WTC11 (cell line): ENCODE data around the gene CNKSR3. TPM values are rescaled to one million over a fixed set of nuclear protein-coding genes. Genes with fewer than 3 reads are reported as not detected.

Experiments used
- ATAC-seq: fragments of 200-7000 bp; cut with Tn5 transposase; 2 replicates; pipeline ENCODE4 v1.10.0; 2021; ENCODE audit warnings: mild to moderate bottlenecking, moderate library complexity
- CTCF ChIA-PET: fragments of 300-600 bp; sonication (Branson Sonifier 250); formaldehyde crosslinking; loops from one replicate; lab custom pipeline; 2021; ENCODE audit warnings: antibody characterized with exemption; lab: Charles Lee
- POLR2A ChIA-PET: fragments of 350-600 bp; sonication (Branson Sonifier 250); formaldehyde crosslinking; loops from one replicate; lab custom pipeline; 2021; ENCODE audit warnings: antibody characterized with exemption; lab: Charles Lee
- DNase-seq: peaks from one replicate; pipeline ENCODE4 v3.0.0; 2021; ENCODE audit warnings: low spot score
- H3K27ac Mint-ChIP-seq: 2 replicates; pipeline ENCODE4 v1.8.0; 2021; ENCODE audit warnings: mixed read lengths
- H3K27me3 Mint-ChIP-seq: 2 replicates; pipeline ENCODE4 v1.8.0; 2021; ENCODE audit warnings: low read depth, mild to moderate bottlenecking, moderate library complexity, mixed read lengths
- H3K36me3 Mint-ChIP-seq: 2 replicates; pipeline ENCODE4 v1.8.0; 2021; ENCODE audit warnings: mixed read lengths
- H3K4me1 Mint-ChIP-seq: 2 replicates; pipeline ENCODE4 v1.8.0; 2022; ENCODE audit warnings: mixed read lengths
- H3K4me3 Mint-ChIP-seq: 2 replicates; pipeline ENCODE4 v1.8.0; 2021; ENCODE audit warnings: mild to moderate bottlenecking, moderate library complexity, mixed read lengths
- H3K9me3 Mint-ChIP-seq: 2 replicates; pipeline ENCODE4 v1.8.0; 2021; ENCODE audit warnings: mixed read lengths
- CBFB ChIP-seq: sonication (generic); formaldehyde crosslinking; IDR thresholded peaks from 2 replicates; pipeline ENCODE4 v1.8.1; 2022; ENCODE audit warnings: mild to moderate bottlenecking, low read depth, missing genetic modification reagents
- CREB1 ChIP-seq: sonication (generic); formaldehyde crosslinking; IDR thresholded peaks from 2 replicates; pipeline ENCODE4 v1.8.0; 2023; ENCODE audit warnings: mild to moderate bottlenecking, missing genetic modification reagents
- E2F1 ChIP-seq: sonication (generic); formaldehyde crosslinking; IDR thresholded peaks from 2 replicates; pipeline ENCODE4 v1.8.0; 2022; ENCODE audit warnings: mild to moderate bottlenecking, missing genetic modification reagents
- E2F4 ChIP-seq: sonication (generic); formaldehyde crosslinking; IDR thresholded peaks from 2 replicates; pipeline ENCODE4 v1.8.1; 2022; ENCODE audit warnings: low read depth, mild to moderate bottlenecking, moderate library complexity, missing genetic modification reagents, borderline replicate concordance
- ESRRA ChIP-seq: sonication (generic); formaldehyde crosslinking; IDR thresholded peaks from 2 replicates; pipeline ENCODE4 v1.8.1; 2022; ENCODE audit warnings: mild to moderate bottlenecking, missing genetic modification reagents, borderline replicate concordance
- FOXP4 ChIP-seq: sonication (generic); formaldehyde crosslinking; IDR thresholded peaks from 2 replicates; pipeline ENCODE4 v1.8.0; 2022; ENCODE audit warnings: mild to moderate bottlenecking, missing genetic modification reagents
- IRF1 ChIP-seq: sonication (generic); formaldehyde crosslinking; IDR thresholded peaks from 2 replicates; pipeline ENCODE4 v1.8.0; 2023; ENCODE audit warnings: missing genetic modification reagents
- IRF2 ChIP-seq: sonication (generic); formaldehyde crosslinking; IDR thresholded peaks from 2 replicates; pipeline ENCODE4 v1.8.0; 2022; ENCODE audit warnings: low read depth, missing genetic modification reagents, borderline replicate concordance
- KAT7 ChIP-seq: sonication (generic); formaldehyde crosslinking; IDR thresholded peaks from 2 replicates; pipeline ENCODE4 v1.8.1; 2023; ENCODE audit warnings: missing genetic modification reagents, mild to moderate bottlenecking, borderline replicate concordance
- MLX ChIP-seq: sonication (generic); formaldehyde crosslinking; IDR thresholded peaks from 2 replicates; pipeline ENCODE4 v1.8.1; 2023; ENCODE audit warnings: mild to moderate bottlenecking, missing genetic modification reagents, moderate library complexity
- NR1H2 ChIP-seq: sonication (generic); formaldehyde crosslinking; IDR thresholded peaks from 2 replicates; pipeline ENCODE4 v1.9.0; 2021; ENCODE audit warnings: mild to moderate bottlenecking, moderate library complexity, missing genetic modification reagents
- NR2C2 ChIP-seq: sonication (generic); formaldehyde crosslinking; IDR thresholded peaks from 2 replicates; pipeline ENCODE4 v1.8.0; 2022; ENCODE audit warnings: mild to moderate bottlenecking, missing genetic modification reagents
- NR3C1 ChIP-seq: sonication (generic); formaldehyde crosslinking; conservative IDR thresholded peaks from 2 replicates; pipeline ENCODE4 v1.8.1; 2023; ENCODE audit warnings: low read depth, mild to moderate bottlenecking, missing genetic modification reagents
- OVOL2 ChIP-seq: fragments of 250-450 bp; sonication (Bioruptor Pico); IDR thresholded peaks from 2 replicates; pipeline ENCODE4 v1.9.0; 2021; ENCODE audit warnings: mild to moderate bottlenecking, borderline replicate concordance
- RELA ChIP-seq: sonication (generic); formaldehyde crosslinking; IDR thresholded peaks from 2 replicates; pipeline ENCODE4 v1.8.1; 2022; ENCODE audit warnings: missing genetic modification reagents, mild to moderate bottlenecking, borderline replicate concordance
- TCF7 ChIP-seq: sonication (generic); formaldehyde crosslinking; IDR thresholded peaks from 2 replicates; pipeline ENCODE4 v1.8.0; 2022; ENCODE audit warnings: mild to moderate bottlenecking, low read depth, missing genetic modification reagents, moderate library complexity
- TEAD1 ChIP-seq: sonication (generic); formaldehyde crosslinking; IDR thresholded peaks from 2 replicates; pipeline ENCODE4 v1.8.0; 2022; ENCODE audit warnings: mild to moderate bottlenecking, missing genetic modification reagents
- ZMAT4 ChIP-seq: fragments of 250-450 bp; sonication (Bioruptor Pico); IDR thresholded peaks from 2 replicates; pipeline ENCODE4 v1.9.0; 2021; ENCODE audit warnings: mild to moderate bottlenecking
- ZNF219 ChIP-seq: sonication (generic); formaldehyde crosslinking; IDR thresholded peaks from 2 replicates; pipeline ENCODE4 v1.8.0; 2023; ENCODE audit warnings: missing genetic modification reagents, mild to moderate bottlenecking, borderline replicate concordance
- ZNF263 ChIP-seq: sonication (generic); formaldehyde crosslinking; IDR thresholded peaks from 2 replicates; pipeline ENCODE4 v1.8.1; 2022; ENCODE audit warnings: low read depth, mild to moderate bottlenecking, moderate library complexity, missing genetic modification reagents
- ZNF281 ChIP-seq: sonication (generic); formaldehyde crosslinking; IDR thresholded peaks from 2 replicates; pipeline ENCODE4 v1.8.0; 2023; ENCODE audit warnings: mild to moderate bottlenecking, missing genetic modification reagents
- total RNA-seq: library from RNA; stranded (reverse); gene quantifications from 3 replicates; pipeline ENCODE4 v1.2.3, GENCODE V29; 2021

Gene CNKSR3
- total RNA-seq, 1 experiment from 2014 or later: 5.7 TPM

GRCh38 chr6:154395316-154395715 lies 115.2 kb downstream of the CNKSR3 start:
- Mint-ChIP-seq H3K9me3 (no peaks in the 10 kb centered on the region; the same call in 1 of the 2 replicates), H3K27me3 (no peaks in the 10 kb centered on the region; the same call in 1 of the 2 replicates), H3K4me3 (no peak overlapping the region), H3K36me3 (no peaks in the 10 kb centered on the region), H3K27ac (no peak overlapping the region), H3K4me1 (peaks cover 9% of the 10 kb centered on the region)
- POLR2A ChIA-PET: no interaction called here
- ATAC-seq: no peak
- DNase-seq: no peak
- TF ChIP-seq NR2C2 (CRISPR knock-in tag) (no peak), ZNF219 (CRISPR knock-in tag) (no peak), IRF2 (CRISPR knock-in tag) (no peak), ZNF281 (CRISPR knock-in tag) (no peak), IRF1 (CRISPR knock-in tag) (no peak), CBFB (CRISPR knock-in tag) (no peak), NR3C1 (CRISPR knock-in tag) (no peak), CREB1 (CRISPR knock-in tag) (no peak), KAT7 (no peak), ZNF263 (CRISPR knock-in tag) (no peak), OVOL2 (no peak), TEAD1 (CRISPR knock-in tag) (no peak), MLX (CRISPR knock-in tag) (no peak), E2F1 (CRISPR knock-in tag) (no peak), ZMAT4 (CRISPR knock-in tag) (no peak)
- CTCF ChIA-PET: no interaction called here

GRCh38 chr6:154394571-154394970 lies 115.9 kb downstream of the CNKSR3 start:
- CTCF ChIA-PET: interaction anchor here (0.9 kb wide), 1 partner anchor 106 kb away, joined by 4 read pairs; no protein-coding TSS in a partner anchor
- no peak for ATAC-seq
- Mint-ChIP-seq H3K4me3 (no peak overlapping the region), H3K9me3 (peaks cover under 1% of the 10 kb centered on the region), H3K36me3 (no peaks in the 10 kb centered on the region)
- no peak for TF ChIP-seq RELA (CRISPR knock-in tag)
- TF ChIP-seq CBFB (CRISPR knock-in tag): no peak
- no peak for TF ChIP-seq NR1H2 (CRISPR knock-in tag)
- TF ChIP-seq E2F4 (CRISPR knock-in tag): no peak
- no peak for TF ChIP-seq FOXP4
- TF ChIP-seq ESRRA: no peak
- TF ChIP-seq TCF7 (CRISPR knock-in tag): no peak
- TF ChIP-seq, all 79 proteins: peak for 0
- peaks cover 9% of the 10 kb centered on the region for H3K4me1 Mint-ChIP-seq
- POLR2A ChIA-PET: no interaction called here
- H3K27me3 Mint-ChIP-seq: no peaks in the 10 kb centered on the region; the same call in 1 of the 2 replicates
- DNase-seq: no peak
- H3K27ac Mint-ChIP-seq: no peak overlapping the region
